Right atrium auricular region (tissue), 2 donors: ENCODE results near the gene ISCA1. TPM values are rescaled to one million over a fixed set of nuclear protein-coding genes. Genes with fewer than 3 reads are reported as not detected.

Source experiments
- DNase-seq: peaks from one replicate; pipeline ENCODE4 v3.0.0-alpha.2; 2019; ENCODE audit warnings: low spot score
- H3K27ac ChIP-seq, 2 donors: fragments of 200-600 bp; sonication (generic); 1 replicate in 1 of 2; 2 replicates in 1 of 2; pipeline ENCODE4 v1.5.1; 2016 to 2019
- H3K27me3 ChIP-seq, 2 donors: fragments of 200-600 bp; sonication (generic); one replicate each; pipeline versions ENCODE4 v1.5.1 to v1.6.0; 2017 to 2019
- H3K36me3 ChIP-seq: fragments of 200-600 bp; sonication (generic); one replicate; pipeline ENCODE4 v1.5.1; 2016
- H3K4me1 ChIP-seq, 2 donors: fragments of 200-600 bp; sonication (generic); one replicate each; pipeline versions ENCODE4 v1.5.1 to v1.6.0; 2017 to 2019
- H3K4me3 ChIP-seq, 2 donors: fragments of 200-600 bp; sonication (generic); 1 replicate in 1 of 2; 2 replicates in 1 of 2; pipeline ENCODE4 v1.5.1; 2017 to 2019; ENCODE audit warnings: mild to moderate bottlenecking in 1 of 2, moderate library complexity in 1 of 2
- H3K9me3 ChIP-seq, 2 donors: fragments of 200-600 bp; sonication (generic); one replicate each; pipeline ENCODE4 v1.5.1; 2019
- total RNA-seq, 2 donors: library from RNA; depleted of rRNA; stranded (reverse); fragments of >200 nt; gene quantifications; one replicate each; pipeline ENCODE4 v1.1.0, GENCODE V29; 2016
- TF ChIP-seq, protein P1 (sequence below), 2 donors: fragments of 200-600 bp; sonication (generic); IDR thresholded peaks; one replicate each; pipeline ENCODE4 v1.5.1; 2019; ENCODE audit warnings: antibody characterized with exemption in 2 of 2

Gene ISCA1
- total RNA-seq, 2 donors from 2014 or later: 54.8 to 99.9 TPM

DNA sequence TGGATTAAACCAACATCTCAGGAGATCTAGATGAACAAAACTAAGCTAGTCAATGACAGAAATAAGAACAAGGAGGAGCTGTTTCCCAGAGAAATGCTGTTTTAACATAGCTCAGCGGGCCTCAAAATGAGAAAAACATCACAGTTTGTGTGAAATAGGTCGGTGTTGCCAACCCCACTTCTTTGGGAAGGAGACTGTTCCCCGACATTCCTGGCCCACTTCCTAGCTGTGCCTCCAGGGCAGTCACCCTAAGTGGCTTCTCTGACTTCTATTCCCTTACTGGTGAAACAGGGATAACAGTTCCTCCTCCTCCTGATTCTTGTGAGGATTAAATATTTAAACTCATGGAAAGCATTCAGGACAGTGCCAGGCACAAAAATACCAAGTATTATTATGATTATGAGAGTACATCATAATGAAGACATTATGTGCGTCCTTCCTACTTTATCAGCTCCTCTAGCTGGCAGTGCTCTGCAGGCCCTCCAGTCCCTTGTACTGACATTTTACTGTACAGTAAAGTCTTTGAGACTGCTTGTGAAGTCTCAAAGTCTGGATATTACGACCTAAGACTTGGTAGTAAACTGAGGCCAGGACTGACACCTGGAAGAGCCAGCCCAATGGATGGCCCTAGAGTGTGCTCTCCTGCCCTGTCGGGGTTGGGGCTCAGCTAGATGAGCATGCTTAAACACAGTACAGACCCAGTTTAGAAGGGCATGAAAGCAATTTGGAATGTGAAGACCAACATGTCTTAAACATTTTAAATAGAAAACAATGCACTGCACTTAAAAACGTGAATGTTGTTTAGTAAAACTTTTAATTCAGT lies 7.3 kb downstream of the ISCA1 start:
- H3K9me3 ChIP-seq: no peaks in the 10 kb centered on the region
- H3K4me1 ChIP-seq: peaks cover 0 to 27% of the 10 kb centered on the region in 2 donors
- peaks cover 27% of the 10 kb centered on the region for H3K36me3 ChIP-seq
- H3K27me3 ChIP-seq: no peaks in the 10 kb centered on the region
- no peak overlapping the region for H3K27ac ChIP-seq
- TF ChIP-seq, protein P1, sequence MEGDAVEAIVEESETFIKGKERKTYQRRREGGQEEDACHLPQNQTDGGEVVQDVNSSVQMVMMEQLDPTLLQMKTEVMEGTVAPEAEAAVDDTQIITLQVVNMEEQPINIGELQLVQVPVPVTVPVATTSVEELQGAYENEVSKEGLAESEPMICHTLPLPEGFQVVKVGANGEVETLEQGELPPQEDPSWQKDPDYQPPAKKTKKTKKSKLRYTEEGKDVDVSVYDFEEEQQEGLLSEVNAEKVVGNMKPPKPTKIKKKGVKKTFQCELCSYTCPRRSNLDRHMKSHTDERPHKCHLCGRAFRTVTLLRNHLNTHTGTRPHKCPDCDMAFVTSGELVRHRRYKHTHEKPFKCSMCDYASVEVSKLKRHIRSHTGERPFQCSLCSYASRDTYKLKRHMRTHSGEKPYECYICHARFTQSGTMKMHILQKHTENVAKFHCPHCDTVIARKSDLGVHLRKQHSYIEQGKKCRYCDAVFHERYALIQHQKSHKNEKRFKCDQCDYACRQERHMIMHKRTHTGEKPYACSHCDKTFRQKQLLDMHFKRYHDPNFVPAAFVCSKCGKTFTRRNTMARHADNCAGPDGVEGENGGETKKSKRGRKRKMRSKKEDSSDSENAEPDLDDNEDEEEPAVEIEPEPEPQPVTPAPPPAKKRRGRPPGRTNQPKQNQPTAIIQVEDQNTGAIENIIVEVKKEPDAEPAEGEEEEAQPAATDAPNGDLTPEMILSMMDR (IDR thresholded peaks at IDR 0.05): no peak
- H3K4me3 ChIP-seq: no peak overlapping the region
- DNase-seq: no peak

DNA sequence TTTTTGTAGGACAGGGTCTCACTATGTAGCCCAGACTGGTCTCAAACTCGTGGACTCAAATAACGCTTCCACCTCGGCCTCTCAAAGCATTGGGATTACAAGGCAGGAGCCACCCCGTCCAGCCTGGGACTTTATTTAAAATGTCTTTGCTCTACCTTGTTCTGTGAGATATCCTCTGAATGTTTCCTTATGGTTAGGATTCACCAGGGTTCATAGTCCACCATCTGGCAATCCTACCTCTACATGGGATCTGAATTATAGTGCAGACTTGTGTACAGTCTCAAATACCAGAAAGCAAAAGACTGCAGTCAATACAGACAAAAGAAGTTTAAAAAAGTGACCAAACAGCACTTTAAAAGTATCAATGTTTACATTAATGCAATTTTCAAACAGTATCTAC lies 10.1 kb downstream of the ISCA1 start:
- DNase-seq: no peak
- Histone ChIP-seq H3K9me3 (no peaks in the 10 kb centered on the region), H3K4me3 (no peak overlapping the region), H3K4me1 (peaks cover 0 to 18% of the 10 kb centered on the region in 2 donors), H3K36me3 (peaks cover 33% of the 10 kb centered on the region), H3K27me3 (no peaks in the 10 kb centered on the region), H3K27ac (no peak overlapping the region)
- TF ChIP-seq, protein P1 (IDR thresholded peaks at IDR 0.05): no peak

DNA sequence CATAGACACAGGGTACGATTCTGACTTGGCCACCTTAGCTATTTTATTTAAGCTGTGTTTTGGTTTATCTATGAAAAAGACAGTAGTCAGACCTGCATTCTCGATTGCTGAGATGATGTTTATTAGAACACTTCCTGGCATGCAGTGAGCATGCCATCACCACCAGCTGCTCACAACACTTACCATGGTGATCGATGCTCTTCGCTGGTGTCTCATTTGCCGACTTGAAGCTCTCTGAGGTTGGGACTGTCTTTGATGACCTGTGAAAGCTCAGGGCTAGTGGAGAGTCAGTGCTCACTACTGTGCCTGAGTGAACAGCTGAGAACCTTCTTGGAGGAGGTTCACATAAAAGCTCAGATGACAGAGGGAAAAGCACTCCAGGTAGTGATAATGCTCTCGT lies 18.5 kb downstream of the ISCA1 start:
- DNase-seq: no peak

DNA sequence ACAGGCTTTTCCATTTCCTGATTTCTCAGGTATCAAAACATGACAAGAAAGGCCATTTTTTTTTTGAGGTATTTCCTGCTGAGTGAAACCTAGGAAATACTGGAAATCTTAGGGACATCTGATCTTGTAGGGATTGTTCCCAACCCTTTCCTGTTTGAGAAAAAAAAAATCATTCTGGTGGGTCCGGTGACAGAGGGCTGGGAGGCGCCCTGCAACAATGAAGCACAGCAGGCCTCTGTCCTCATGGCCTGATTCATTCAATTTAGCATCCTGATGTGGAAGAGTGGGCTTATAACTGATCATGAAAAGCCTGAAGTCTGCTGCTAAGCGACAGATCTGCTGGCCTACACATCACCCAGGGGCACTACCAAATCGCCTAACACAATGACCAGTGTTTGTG lies 19.8 kb downstream of the ISCA1 start:
- Histone ChIP-seq H3K27ac (no peak overlapping the region), H3K4me1 (peaks cover 0 to 5% of the 10 kb centered on the region in 2 donors), H3K27me3 (no peaks in the 10 kb centered on the region), H3K9me3 (no peaks in the 10 kb centered on the region), H3K36me3 (peaks cover 32% of the 10 kb centered on the region), H3K4me3 (no peak overlapping the region)
- no peak for DNase-seq
- TF ChIP-seq, protein P1 (IDR thresholded peaks at IDR 0.05): no peak

More for the DNA sequence above, 18.5 kb downstream of the ISCA1 start:
- H3K4me1 ChIP-seq: peaks cover 0 to 5% of the 10 kb centered on the region in 2 donors
- no peaks in the 10 kb centered on the region for H3K27me3 ChIP-seq
- TF ChIP-seq, protein P1 (IDR thresholded peaks at IDR 0.05): no peak
- peaks cover 37% of the 10 kb centered on the region for H3K36me3 ChIP-seq
- H3K27ac ChIP-seq: no peak overlapping the region
- no peak overlapping the region for H3K4me3 ChIP-seq
- H3K9me3 ChIP-seq: no peaks in the 10 kb centered on the region

DNA sequence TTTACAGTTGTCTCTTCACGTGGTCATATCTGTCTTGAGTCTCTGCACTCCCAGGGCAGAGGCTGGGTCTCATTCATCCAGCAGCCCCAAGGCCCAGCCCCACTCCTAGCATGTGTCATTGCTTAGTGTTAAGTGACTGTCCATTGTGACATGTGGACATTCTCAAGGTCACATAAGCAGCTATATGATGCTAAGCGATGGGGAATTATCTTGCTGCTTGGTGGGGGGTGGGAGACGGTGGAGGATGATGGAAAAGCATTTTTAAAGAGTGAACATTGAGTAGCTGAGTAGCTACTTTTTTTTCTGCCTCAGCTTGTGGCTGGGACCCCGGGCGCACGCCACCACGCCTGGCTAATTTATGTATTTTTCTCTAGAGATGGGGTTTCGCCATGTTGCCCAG lies 22.8 kb downstream of the ISCA1 start, which contains the start of gene C9orf153:
Gene C9orf153, minus strand, starts transcription at position 101 of the 400 bp plus-strand sequence. CDS start 30,054 bp downstream, outside the sequence.
- Histone ChIP-seq H3K27ac (no peak within 1 kb of the TSS), H3K9me3 (no peaks in the 10 kb centered on the region)
- DNase-seq: no peak

More for the DNA sequence above, 22.8 kb downstream of the ISCA1 start, which contains the start of gene C9orf153:
- Histone ChIP-seq H3K36me3 (peaks cover 22% of the 10 kb centered on the region), H3K27me3 (no peaks in the 10 kb centered on the region), H3K4me1 (peaks cover 0 to 5% of the 10 kb centered on the region in 2 donors), H3K4me3 (no peak within 1 kb of the TSS)
- TF ChIP-seq, protein P1 (IDR thresholded peaks at IDR 0.05): no peak
